Astrocyte (in vitro differentiated cells and primary cell): ENCODE data around the gene MED13L. TPM values are rescaled to one million over a fixed set of nuclear protein-coding genes. Genes with fewer than 3 reads are reported as not detected.
A peak's percentile ranks its signal among the peaks of the same experiment; 100 is the strongest.

Source experiments
- DNase-seq: peaks from one replicate; pipeline ENCODE4 v3.0.0-alpha.2; 2010; ENCODE audit warnings: low read depth
- FAIRE-seq: peaks from 2 replicates; lab custom pipeline; 2011; peaks lifted over from hg19 to GRCh38; lab: Jason Lieb, UNC
- H2AFZ ChIP-seq: 2 replicates; pipeline ENCODE4 v1.6.0; 2012; ENCODE audit warnings: low read depth, low read length, inconsistent platforms
- H3K27ac ChIP-seq: 2 replicates; pipeline ENCODE4 v1.5.1; 2011; ENCODE audit warnings: low read depth, low read length, inconsistent platforms
- H3K27me3 ChIP-seq: 2 replicates; pipeline ENCODE4 v1.6.0; 2011; ENCODE audit warnings: low read length, inconsistent platforms; ENCODE audit not compliant: insufficient read depth
- H3K36me3 ChIP-seq: 2 replicates; pipeline ENCODE4 v1.5.1; 2011; ENCODE audit warnings: low read length, inconsistent platforms; ENCODE audit not compliant: insufficient read depth
- H3K4me1 ChIP-seq: 2 replicates; pipeline ENCODE4 v1.5.1; 2011; ENCODE audit warnings: low read length, inconsistent platforms; ENCODE audit not compliant: insufficient read depth
- H3K4me2 ChIP-seq: 2 replicates; pipeline ENCODE4 v1.6.0; 2012; ENCODE audit warnings: low read length, inconsistent platforms
- H3K4me3 ChIP-seq: 2 replicates; pipeline ENCODE4 v1.5.1; 2011; ENCODE audit warnings: low read depth, mild to moderate bottlenecking, low read length, inconsistent platforms; ENCODE audit not compliant: insufficient read depth
- H3K79me2 ChIP-seq: 2 replicates; pipeline ENCODE4 v1.6.0; 2012; ENCODE audit warnings: mild to moderate bottlenecking, low read length, inconsistent platforms; ENCODE audit not compliant: insufficient read depth
- H3K9ac ChIP-seq: 2 replicates; pipeline ENCODE4 v1.6.0; 2012; ENCODE audit warnings: mild to moderate bottlenecking, low read length, inconsistent platforms
- H3K9me3 ChIP-seq: 2 replicates; pipeline ENCODE4 v1.5.1; 2012; ENCODE audit warnings: low read depth, mild to moderate bottlenecking, low read length, inconsistent platforms; ENCODE audit not compliant: insufficient read depth
- H4K20me1 ChIP-seq: 2 replicates; pipeline ENCODE4 v1.6.0; 2012; ENCODE audit warnings: low read length, inconsistent platforms; ENCODE audit not compliant: insufficient read depth
- H3K27ac Mint-ChIP-seq: one replicate; pipeline ENCODE4 v1.8.0; 2021; ENCODE audit warnings: mild to moderate bottlenecking, mixed read lengths; ENCODE audit not compliant: unreplicated experiment
- H3K27me3 Mint-ChIP-seq: one replicate; pipeline ENCODE4 v1.8.0; 2021; ENCODE audit warnings: low read depth, mixed read lengths; ENCODE audit not compliant: unreplicated experiment
- H3K36me3 Mint-ChIP-seq: one replicate; pipeline ENCODE4 v1.8.0; 2021; ENCODE audit warnings: low read depth, mixed read lengths; ENCODE audit not compliant: unreplicated experiment
- H3K4me1 Mint-ChIP-seq: one replicate; pipeline ENCODE4 v1.8.0; 2021; ENCODE audit warnings: low read depth, mixed read lengths; ENCODE audit not compliant: unreplicated experiment
- H3K4me3 Mint-ChIP-seq: one replicate; pipeline ENCODE4 v1.8.0; 2021; ENCODE audit warnings: mild to moderate bottlenecking, moderate library complexity, mixed read lengths; ENCODE audit not compliant: unreplicated experiment
- H3K9me3 Mint-ChIP-seq: one replicate; pipeline ENCODE4 v1.8.0; 2021; ENCODE audit warnings: mild to moderate bottlenecking, mixed read lengths; ENCODE audit not compliant: unreplicated experiment
- EZH2 ChIP-seq: IDR thresholded peaks from 2 replicates; pipeline ENCODE4 v1.6.1; 2012; ENCODE audit warnings: mild to moderate bottlenecking, low read length, inconsistent platforms; ENCODE audit not compliant: insufficient read depth
- total RNA-seq: library from RNA; stranded (reverse); gene quantifications from 2 replicates; pipeline ENCODE4 v1.2.1, GENCODE V29; 2021
- TF ChIP-seq, protein P1 (sequence below): IDR thresholded peaks from 2 replicates; pipeline ENCODE4 v1.5.1; 2011; ENCODE audit warnings: low read depth, mild to moderate bottlenecking, inconsistent platforms, low read length, moderate library complexity; ENCODE audit not compliant: insufficient read depth

Gene MED13L
- total RNA-seq, 1 donor from 2014 or later: 153 TPM

DNA sequence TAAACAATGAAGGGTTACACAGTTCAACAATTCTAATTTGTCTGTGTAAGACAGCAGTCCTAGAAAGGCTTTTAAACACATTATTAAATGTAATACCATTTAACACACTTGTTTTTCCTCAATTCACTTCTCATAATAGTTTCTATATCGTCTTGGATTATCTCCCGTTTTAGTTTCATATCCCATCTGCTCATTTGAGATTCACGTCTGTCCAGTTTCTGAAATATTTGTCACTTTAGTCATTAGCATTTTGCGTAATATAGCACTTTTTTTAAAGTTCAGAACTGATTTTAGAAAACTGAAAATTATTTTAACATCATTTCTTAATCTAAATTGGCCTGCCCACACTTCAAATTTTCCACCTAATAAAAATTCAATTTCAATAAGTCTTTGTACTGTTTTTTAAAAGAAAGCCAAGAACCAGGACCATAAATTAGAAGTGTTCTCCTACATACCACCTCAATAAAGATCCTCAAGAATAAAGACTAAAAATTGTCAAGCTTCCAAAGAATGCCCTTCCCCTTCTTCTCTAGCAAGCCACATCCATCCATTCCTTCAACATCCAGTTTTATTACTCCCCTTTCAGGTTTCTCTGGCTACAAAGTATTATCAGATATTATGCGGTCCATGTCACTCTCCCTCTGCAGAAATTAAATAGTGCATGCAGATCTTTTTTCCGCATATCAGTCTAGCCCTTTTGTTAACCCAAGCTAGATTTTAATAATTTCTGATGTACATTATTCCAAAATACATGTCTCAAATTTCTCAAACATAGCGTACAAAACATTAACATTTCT is 11.9 kb downstream of the MED13L start:
- FAIRE-seq (no peak), DNase-seq (no peak)
- no peaks in the 10 kb centered on the region for H3K9me3 Mint-ChIP-seq
- H3K4me3 ChIP-seq: no peak overlapping the region
- peaks cover 96% of the 10 kb centered on the region for H4K20me1 ChIP-seq
- no peak overlapping the region for H3K27ac ChIP-seq
- no peaks in the 10 kb centered on the region for H3K27me3 ChIP-seq
- no peaks in the 10 kb centered on the region for H3K36me3 ChIP-seq
- peaks cover 12% of the 10 kb centered on the region for H3K4me1 ChIP-seq
- H3K9me3 ChIP-seq: no peaks in the 10 kb centered on the region
- H3K4me1 Mint-ChIP-seq: peaks cover 37% of the 10 kb centered on the region
- peak overlapping the region; percentile 40 for H3K4me2 ChIP-seq
- H3K4me3 Mint-ChIP-seq: no peak overlapping the region
- no peak overlapping the region for H3K27ac Mint-ChIP-seq
- H3K27me3 Mint-ChIP-seq: no peaks in the 10 kb centered on the region
- H3K36me3 Mint-ChIP-seq: no peaks in the 10 kb centered on the region
- H3K9ac ChIP-seq: no peak overlapping the region
- no peak for TF ChIP-seq EZH2
- TF ChIP-seq, protein P1, sequence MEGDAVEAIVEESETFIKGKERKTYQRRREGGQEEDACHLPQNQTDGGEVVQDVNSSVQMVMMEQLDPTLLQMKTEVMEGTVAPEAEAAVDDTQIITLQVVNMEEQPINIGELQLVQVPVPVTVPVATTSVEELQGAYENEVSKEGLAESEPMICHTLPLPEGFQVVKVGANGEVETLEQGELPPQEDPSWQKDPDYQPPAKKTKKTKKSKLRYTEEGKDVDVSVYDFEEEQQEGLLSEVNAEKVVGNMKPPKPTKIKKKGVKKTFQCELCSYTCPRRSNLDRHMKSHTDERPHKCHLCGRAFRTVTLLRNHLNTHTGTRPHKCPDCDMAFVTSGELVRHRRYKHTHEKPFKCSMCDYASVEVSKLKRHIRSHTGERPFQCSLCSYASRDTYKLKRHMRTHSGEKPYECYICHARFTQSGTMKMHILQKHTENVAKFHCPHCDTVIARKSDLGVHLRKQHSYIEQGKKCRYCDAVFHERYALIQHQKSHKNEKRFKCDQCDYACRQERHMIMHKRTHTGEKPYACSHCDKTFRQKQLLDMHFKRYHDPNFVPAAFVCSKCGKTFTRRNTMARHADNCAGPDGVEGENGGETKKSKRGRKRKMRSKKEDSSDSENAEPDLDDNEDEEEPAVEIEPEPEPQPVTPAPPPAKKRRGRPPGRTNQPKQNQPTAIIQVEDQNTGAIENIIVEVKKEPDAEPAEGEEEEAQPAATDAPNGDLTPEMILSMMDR: no peak
- no peak overlapping the region for H2AFZ ChIP-seq
- H3K79me2 ChIP-seq: peaks cover 100% of the 10 kb centered on the region

DNA sequence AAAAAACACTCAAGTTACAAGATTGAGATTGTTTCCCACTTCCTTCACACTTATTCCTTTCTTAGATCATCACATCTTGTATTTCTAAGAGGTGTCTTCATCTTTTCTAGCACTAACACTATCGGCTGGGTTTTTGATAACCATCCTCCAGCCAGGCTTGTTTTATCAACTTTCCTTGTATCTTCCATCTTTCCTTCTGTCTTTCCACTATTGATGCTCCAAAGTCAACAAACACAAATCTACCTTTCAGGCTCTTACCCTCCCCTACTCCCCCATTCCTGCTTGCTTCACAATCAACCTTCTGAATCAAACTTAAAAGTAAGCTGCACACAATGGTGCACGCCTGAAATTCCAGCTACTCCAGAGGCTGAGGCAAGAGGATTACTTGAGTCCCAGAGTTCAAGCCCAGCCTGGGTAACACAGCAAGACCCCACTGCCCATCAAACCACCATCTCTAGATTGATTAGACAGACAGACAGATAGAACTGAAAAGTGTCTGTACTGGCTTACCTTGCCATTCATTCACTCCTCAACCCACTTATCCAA is 12.9 kb downstream of the MED13L start:
- no peaks in the 10 kb centered on the region for H3K27me3 Mint-ChIP-seq
- H3K9me3 ChIP-seq: no peaks in the 10 kb centered on the region
- peaks cover 40% of the 10 kb centered on the region for H3K4me1 Mint-ChIP-seq
- H3K27ac Mint-ChIP-seq: peak overlapping the region; percentile 50
- H3K9ac ChIP-seq: no peak overlapping the region
- H3K4me2 ChIP-seq: no peak overlapping the region
- peaks cover 96% of the 10 kb centered on the region for H4K20me1 ChIP-seq
- H3K27me3 ChIP-seq: no peaks in the 10 kb centered on the region
- no peak overlapping the region for H3K27ac ChIP-seq
- peaks cover 100% of the 10 kb centered on the region for H3K79me2 ChIP-seq
- H3K36me3 Mint-ChIP-seq: no peaks in the 10 kb centered on the region
- no peak overlapping the region for H3K4me3 ChIP-seq
- H3K36me3 ChIP-seq: no peaks in the 10 kb centered on the region
- H3K4me3 Mint-ChIP-seq: no peak overlapping the region
- H2AFZ ChIP-seq: no peak overlapping the region
- H3K4me1 ChIP-seq: peaks cover 12% of the 10 kb centered on the region
- no peak for DNase-seq
- no peak for FAIRE-seq
- TF ChIP-seq, protein P1: no peak
- TF ChIP-seq EZH2: no peak
- no peaks in the 10 kb centered on the region for H3K9me3 Mint-ChIP-seq

DNA sequence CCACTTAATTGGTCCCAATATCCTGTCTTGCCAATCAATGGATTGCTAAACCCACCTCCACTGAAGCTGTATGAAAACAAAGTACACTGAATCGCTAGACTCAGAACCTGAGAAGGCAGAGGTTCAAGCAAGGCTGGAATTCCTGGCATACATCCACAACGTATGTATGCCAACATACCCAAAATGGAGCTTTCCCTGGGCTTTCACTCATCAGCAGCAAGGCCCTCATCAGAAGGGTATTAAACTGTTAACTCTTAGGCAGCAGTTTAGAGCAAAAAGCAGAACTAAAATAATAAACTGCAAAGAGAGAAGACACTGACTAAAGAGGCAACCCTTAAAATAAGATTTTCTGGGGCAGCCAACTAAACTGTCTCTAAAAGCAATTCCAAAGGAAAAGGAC is 13.6 kb downstream of the MED13L start:
- Histone ChIP-seq H2AFZ (no peak overlapping the region), H3K27ac (no peak overlapping the region), H3K27me3 (no peaks in the 10 kb centered on the region), H3K9ac (no peak overlapping the region), H3K4me3 (no peak overlapping the region), H3K36me3 (no peaks in the 10 kb centered on the region), H3K4me2 (no peak overlapping the region), H3K79me2 (peaks cover 100% of the 10 kb centered on the region), H3K4me1 (peaks cover 12% of the 10 kb centered on the region), H3K9me3 (no peaks in the 10 kb centered on the region), H4K20me1 (peaks cover 96% of the 10 kb centered on the region)
- Mint-ChIP-seq H3K36me3 (no peaks in the 10 kb centered on the region), H3K9me3 (no peaks in the 10 kb centered on the region), H3K27me3 (no peaks in the 10 kb centered on the region), H3K4me3 (no peak overlapping the region), H3K27ac (peak overlapping the region; percentile 47), H3K4me1 (peaks cover 39% of the 10 kb centered on the region)
- FAIRE-seq (no peak), DNase-seq (no peak)
- TF ChIP-seq, protein P1: no peak
- TF ChIP-seq EZH2: no peak
